ENCODE data around the gene SOX2. TPM values are rescaled to one million over a fixed set of nuclear protein-coding genes. Genes with fewer than 3 reads are reported as not detected.

Gene SOX2
- total RNA-seq, 1 donor: not detected

DNA sequence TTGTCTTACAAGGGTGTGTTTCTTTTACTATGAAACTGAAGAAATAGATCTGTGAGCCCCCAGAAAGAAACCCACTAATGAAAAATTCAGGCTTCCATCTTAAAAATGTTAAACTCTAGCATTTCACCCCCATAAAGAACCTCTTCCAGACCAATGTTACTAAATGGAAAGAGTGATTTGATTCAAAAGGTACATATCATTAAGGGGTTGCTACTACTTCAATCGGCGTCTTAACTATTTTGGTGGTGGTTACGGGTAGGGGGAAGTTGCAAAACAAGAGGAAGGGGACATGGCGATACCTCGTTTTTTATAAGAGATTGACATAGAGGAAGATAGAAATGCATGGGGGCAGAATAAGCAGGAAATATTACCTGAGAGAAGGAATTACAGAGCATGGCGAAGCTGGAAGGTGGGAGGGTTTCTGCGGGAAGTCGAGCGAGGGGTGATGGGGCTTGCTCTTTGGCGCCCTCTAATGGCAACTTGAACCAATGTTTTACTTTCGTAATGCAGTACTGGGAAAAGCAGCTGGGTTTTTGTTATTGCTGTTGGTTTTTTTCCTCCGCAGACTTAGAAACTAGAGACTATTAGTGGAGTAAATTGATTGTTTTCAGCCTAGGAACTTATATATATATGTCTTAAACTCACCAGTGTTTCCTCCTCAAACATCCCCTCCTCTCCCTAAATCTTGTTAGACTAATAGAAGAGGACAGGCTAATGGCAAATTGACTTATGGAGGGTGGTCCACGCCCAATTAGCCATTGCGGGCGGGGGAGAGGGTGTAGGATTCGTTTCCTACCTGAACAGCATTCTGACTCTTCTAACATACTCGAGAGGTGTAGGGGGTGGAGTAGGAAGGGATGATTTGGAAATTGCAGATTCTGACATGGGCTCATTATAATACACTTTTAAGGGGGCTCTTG, 11.3 kb upstream of the SOX2 start:
- Histone ChIP-seq H3K27me3 (ENCODE audit: insufficient read depth, low read length) (peaks cover 82% of the 10 kb centered on the region), H3K79me2 (ENCODE audit: insufficient read depth, low read length) (no peaks in the 10 kb centered on the region), H3K4me2 (ENCODE audit: insufficient read depth, low read length) (peak overlapping the region; percentile 83), H4K20me1 (ENCODE audit: insufficient read depth, low read length) (no peaks in the 10 kb centered on the region), H3K4me1 (ENCODE audit: insufficient read depth, low read length) (peaks cover 14% of the 10 kb centered on the region), H2AFZ (ENCODE audit: low read length) (peak overlapping the region; percentile 85), H3K27ac (ENCODE audit: low read depth, low read length) (no peak overlapping the region), H3K36me3 (ENCODE audit: insufficient read depth, low read length) (no peaks in the 10 kb centered on the region), H3K9me3 (ENCODE audit: low read depth, low read length) (no peaks in the 10 kb centered on the region), H3K4me3 (ENCODE audit: insufficient read depth, low read length) (peak overlapping the region; percentile 58)
- DNase-seq (ENCODE audit: insufficient read length, low spot score, missing footprints): peak; percentile 92
- TF ChIP-seq, protein P1, sequence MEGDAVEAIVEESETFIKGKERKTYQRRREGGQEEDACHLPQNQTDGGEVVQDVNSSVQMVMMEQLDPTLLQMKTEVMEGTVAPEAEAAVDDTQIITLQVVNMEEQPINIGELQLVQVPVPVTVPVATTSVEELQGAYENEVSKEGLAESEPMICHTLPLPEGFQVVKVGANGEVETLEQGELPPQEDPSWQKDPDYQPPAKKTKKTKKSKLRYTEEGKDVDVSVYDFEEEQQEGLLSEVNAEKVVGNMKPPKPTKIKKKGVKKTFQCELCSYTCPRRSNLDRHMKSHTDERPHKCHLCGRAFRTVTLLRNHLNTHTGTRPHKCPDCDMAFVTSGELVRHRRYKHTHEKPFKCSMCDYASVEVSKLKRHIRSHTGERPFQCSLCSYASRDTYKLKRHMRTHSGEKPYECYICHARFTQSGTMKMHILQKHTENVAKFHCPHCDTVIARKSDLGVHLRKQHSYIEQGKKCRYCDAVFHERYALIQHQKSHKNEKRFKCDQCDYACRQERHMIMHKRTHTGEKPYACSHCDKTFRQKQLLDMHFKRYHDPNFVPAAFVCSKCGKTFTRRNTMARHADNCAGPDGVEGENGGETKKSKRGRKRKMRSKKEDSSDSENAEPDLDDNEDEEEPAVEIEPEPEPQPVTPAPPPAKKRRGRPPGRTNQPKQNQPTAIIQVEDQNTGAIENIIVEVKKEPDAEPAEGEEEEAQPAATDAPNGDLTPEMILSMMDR (IDR thresholded peaks at IDR 0.05; ENCODE audit: extremely low read depth, low read depth, low read length): peak; percentile 96

GRCh38 chr3:181701096-181701495, 10.6 kb upstream of the SOX2 start:
- Histone ChIP-seq H3K27ac (ENCODE audit: low read depth, low read length) (no peak overlapping the region), H3K4me1 (ENCODE audit: insufficient read depth, low read length) (peaks cover 8% of the 10 kb centered on the region), H3K36me3 (ENCODE audit: insufficient read depth, low read length) (no peaks in the 10 kb centered on the region), H3K27me3 (ENCODE audit: insufficient read depth, low read length) (peaks cover 82% of the 10 kb centered on the region), H3K4me2 (ENCODE audit: insufficient read depth, low read length) (peak overlapping the region; percentile 83), H3K4me3 (ENCODE audit: insufficient read depth, low read length) (no peak overlapping the region), H2AFZ (ENCODE audit: low read length) (no peak overlapping the region), H3K79me2 (ENCODE audit: insufficient read depth, low read length) (no peaks in the 10 kb centered on the region), H4K20me1 (ENCODE audit: insufficient read depth, low read length) (no peaks in the 10 kb centered on the region), H3K9me3 (ENCODE audit: low read depth, low read length) (no peaks in the 10 kb centered on the region)
- TF ChIP-seq, protein P1 (IDR thresholded peaks at IDR 0.05; ENCODE audit: extremely low read depth, low read depth, low read length): no peak
- DNase-seq (ENCODE audit: insufficient read length, low spot score, missing footprints): no peak

DNA sequence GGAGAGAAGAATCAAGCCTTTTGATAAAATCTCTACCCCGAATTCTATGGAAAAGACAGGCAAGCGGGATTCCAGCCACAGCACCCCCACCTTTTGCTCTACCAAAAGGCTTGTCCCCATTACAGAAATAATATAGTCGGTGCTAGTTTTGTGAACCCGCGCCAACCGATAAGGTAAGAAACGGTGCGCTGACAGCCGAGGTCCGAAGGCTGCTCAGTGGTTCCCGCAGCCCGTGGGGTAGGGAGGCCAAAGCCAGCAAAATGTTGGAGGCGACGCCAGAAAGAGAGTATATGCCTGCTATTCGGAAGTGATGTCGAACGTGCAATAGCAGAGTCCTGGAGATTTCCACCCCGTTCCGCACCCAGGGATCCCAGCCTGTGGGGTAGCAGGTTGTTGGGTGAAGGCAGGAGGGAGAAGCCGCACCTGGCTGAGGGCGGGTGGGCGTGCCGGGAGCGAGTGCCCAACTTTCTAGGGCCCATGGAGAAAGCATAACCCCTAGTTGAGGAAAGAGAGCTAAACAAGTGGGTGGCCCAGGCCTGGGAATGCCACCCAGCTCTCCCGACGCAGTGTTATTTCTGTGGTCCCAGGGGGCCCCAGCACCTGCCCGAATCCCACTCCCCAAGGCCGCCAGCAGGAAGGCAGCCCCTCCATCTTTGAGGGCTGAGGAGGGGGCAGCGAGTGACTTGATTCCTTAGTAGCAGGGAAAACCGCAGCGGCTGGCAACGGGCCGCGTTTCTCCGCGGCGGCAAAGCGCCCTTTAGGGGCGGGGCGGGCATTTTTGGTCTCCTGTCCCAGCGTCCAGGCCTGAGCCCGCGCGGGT, 7.9 kb upstream of the SOX2 start:
- H3K27ac ChIP-seq (ENCODE audit: low read depth, low read length): no peak overlapping the region
- H3K4me1 ChIP-seq (ENCODE audit: insufficient read depth, low read length): peaks cover 5% of the 10 kb centered on the region
- no peak overlapping the region for H3K4me3 ChIP-seq (ENCODE audit: insufficient read depth, low read length)
- no peak overlapping the region for H2AFZ ChIP-seq (ENCODE audit: low read length)
- TF ChIP-seq, protein P1 (IDR thresholded peaks at IDR 0.05; ENCODE audit: extremely low read depth, low read depth, low read length): no peak
- no peaks in the 10 kb centered on the region for H3K9me3 ChIP-seq (ENCODE audit: low read depth, low read length)
- peaks cover 78% of the 10 kb centered on the region for H3K27me3 ChIP-seq (ENCODE audit: insufficient read depth, low read length)
- no peaks in the 10 kb centered on the region for H3K36me3 ChIP-seq (ENCODE audit: insufficient read depth, low read length)
- H4K20me1 ChIP-seq (ENCODE audit: insufficient read depth, low read length): no peaks in the 10 kb centered on the region
- no peaks in the 10 kb centered on the region for H3K79me2 ChIP-seq (ENCODE audit: insufficient read depth, low read length)
- DNase-seq (ENCODE audit: insufficient read length, low spot score, missing footprints): no peak
- H3K4me2 ChIP-seq (ENCODE audit: insufficient read depth, low read length): no peak overlapping the region

Data from osteoblast (primary cell).